Measurements from ENCODE around the gene KCP.
"Not testable (repeated sequence)": the region's sequence is repeated elsewhere in the genome, so short reads cannot be mapped to it uniquely, and the experiment has no call there.

The KCP gene

GRCh38 chr7:128910569-128910945 lies at the start of gene KCP:
TSS of gene KCP (minus strand) at chr7:128910709. CDS start at chr7:128910676, 33 bp downstream.
- peak in 1 of 2 experiments; percentile 15 for DNase-seq

DNA sequence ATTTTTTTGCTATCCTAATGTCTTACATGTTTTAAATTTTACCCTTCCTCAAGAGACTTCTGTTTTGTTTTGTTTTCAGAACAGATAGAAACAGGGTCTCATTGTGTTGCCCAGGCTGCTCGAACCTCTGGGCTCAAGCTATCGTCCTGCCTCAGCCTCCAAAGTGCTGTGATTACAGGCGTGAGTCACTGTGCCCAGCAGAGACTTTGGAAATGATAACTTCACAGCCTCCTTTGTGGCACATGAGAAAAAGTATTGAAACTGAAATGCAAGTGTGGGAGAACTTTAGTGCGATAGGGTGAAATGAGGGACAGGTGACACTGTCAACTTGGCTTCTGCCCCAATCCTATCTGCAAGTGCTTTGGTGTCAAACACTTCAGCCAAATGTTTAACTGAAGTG lies 48.8 kb upstream of the KCP start:
- DNase-seq: no peak

- DNase-seq: no peak
Observed at GRCh38 chr7:128955981-128956380, 45.5 kb upstream of the KCP start.

GRCh38 chr7:128954830-128955802 lies 44.6 kb upstream of the KCP start:
- DNase-seq: no peak

DNA sequence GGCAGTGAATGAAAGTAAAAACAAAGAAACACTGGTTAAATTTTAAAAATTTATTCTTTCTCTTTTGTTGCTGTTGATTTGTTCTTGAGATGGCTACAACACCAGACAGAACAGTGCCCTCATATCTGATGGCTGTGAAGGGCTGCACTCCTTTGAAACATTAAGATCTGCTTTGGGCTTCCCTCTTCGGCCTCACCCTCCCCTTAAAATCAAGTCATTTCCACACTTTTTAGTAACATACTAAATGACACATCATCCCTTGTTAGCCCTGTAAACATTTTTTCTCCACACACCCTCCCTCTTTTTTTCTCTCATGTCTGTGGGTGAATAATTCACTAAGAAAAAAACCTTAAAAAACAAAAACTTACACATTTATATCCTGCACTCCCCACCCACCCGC lies 43.6 kb upstream of the KCP start:
- DNase-seq: no peak

- DNase-seq: no peak
Observed at GRCh38 chr7:128951296-128951695, 40.8 kb upstream of the KCP start.

DNA sequence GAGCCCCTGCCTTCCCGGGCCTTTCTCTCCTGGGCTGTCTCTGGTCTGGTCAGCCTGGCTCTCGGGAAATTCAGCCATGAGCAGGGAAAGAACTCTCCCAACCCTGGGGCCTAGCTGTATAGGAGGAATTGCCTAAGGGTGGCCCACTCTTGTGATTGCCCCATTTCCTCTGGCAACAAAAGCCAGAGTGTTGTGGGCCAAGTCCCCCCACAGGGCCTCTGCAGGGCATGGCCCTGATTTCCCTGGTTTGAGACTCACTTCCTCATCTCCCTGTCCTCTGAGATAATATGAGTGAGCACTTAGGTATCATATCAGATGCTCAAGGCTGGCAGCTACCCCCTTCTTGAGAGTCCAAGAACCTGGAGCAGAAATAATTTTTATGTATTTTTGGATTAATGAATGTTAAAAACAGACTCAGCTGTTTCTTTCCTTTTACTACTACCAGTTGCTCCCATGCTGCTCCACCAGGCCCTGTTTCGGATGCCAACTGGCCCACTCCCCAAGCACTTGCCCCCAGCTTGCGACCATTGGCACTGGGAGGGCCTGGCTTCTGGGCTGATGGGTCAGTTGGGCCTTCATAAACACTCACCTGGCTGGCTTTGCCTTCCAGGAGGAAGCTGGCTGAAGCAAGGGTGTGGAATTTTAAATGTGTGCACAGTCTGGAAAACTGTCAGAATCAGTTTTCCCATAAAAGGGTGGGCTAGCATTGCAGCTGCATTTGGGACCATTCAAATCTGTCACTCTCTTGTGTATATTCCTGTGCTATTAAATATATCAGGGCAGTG lies 38.7 kb upstream of the KCP start:
- DNase-seq: no peak

- no peak for DNase-seq
Observed at GRCh38 chr7:128948312-128948973, 37.9 kb upstream of the KCP start.

DNA sequence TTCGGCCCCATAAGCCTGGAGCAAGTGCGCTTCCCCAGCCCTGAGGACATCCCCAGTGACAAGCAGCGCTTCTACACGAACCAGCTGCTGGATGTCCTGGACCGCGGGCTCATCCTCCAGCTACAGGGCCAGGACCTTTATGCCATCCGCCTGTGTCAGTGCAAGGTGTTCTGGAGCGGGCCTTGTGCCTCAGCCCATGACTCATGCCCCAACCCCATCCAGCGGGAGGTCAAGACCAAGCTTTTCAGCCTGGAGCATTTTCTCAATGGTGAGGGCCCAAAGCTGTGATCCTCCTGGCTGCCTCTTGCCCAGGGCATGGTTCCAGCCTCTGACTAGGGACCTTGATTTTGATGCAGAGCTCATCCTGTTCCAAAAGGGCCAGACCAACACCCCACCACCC lies 37.3 kb upstream of the KCP start:
- DNase-seq: no peak

GRCh38 chr7:128946936-128947830 lies 36.7 kb upstream of the KCP start:
- DNase-seq: no peak

- no peak for DNase-seq
Observed at GRCh38 chr7:128945668-128946366, 35.3 kb upstream of the KCP start.

DNA sequence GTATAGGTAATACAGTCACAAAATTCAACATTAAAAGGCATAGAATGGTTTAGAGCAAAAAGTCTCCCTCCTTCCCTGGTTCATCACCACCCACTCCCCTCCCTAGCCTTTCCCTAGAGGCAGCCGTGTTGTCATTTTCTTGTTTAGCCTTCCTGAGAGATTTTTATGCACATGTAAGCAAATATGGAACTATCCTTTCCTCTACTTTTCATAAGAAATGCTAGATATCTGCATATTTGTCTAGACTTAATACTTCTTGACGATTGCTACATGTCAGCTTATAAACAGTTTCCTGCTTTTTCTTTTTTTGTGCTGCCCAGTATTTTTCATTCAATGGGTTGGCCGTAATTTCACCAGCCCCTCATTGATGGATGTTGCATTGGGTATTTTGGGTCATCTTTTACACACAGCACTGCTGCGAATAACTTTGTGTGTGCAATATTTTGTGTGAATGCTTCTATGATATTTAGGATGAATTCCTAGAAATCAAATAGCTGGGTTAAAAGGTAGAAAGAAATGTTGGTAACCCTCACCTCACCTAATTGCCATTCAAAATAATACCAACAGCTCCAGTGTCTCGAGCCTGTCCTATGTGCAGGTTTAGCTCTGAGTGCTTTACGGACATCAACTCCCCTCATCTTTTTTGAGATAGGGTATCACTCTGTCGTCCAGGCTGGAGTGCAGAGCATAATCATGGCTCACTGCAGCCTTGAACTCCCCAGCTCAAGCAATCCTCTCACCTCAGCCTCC lies 34.2 kb upstream of the KCP start:
- no peak for DNase-seq

- DNase-seq: not testable (repeated sequence)
Observed at GRCh38 chr7:128943251-128943650, 32.7 kb upstream of the KCP start.

DNA sequence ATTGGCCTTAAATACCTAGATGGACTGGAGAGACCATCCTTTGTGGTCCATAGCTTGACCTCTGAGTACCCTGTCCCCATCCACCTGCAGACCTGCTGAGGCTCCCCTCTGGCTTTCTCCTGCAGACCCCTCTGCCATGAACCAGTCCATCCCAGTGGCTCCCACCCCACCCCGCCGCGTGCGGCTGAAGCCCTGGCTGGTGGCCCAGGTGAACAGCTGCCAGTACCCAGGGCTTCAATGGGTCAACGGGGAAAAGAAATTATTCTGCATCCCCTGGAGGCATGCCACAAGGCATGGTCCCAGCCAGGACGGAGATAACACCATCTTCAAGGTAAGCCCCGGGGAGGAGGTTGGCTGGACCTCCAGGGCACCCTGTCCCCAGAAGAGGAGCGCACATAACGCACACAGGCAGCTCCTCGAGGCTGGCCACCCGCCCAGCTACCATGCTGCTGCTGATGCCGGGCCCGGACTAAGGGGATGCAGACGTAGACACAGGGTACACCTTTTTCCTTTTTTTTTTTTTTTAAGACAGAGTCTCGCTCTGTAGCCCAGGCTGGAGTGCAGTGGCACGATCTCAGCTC lies 31.5 kb upstream of the KCP start:
- DNase-seq: no peak

- peak in 1 of 2 experiments; percentile 33 for DNase-seq
Observed at GRCh38 chr7:128941323-128941890, 30.9 kb upstream of the KCP start.

DNA sequence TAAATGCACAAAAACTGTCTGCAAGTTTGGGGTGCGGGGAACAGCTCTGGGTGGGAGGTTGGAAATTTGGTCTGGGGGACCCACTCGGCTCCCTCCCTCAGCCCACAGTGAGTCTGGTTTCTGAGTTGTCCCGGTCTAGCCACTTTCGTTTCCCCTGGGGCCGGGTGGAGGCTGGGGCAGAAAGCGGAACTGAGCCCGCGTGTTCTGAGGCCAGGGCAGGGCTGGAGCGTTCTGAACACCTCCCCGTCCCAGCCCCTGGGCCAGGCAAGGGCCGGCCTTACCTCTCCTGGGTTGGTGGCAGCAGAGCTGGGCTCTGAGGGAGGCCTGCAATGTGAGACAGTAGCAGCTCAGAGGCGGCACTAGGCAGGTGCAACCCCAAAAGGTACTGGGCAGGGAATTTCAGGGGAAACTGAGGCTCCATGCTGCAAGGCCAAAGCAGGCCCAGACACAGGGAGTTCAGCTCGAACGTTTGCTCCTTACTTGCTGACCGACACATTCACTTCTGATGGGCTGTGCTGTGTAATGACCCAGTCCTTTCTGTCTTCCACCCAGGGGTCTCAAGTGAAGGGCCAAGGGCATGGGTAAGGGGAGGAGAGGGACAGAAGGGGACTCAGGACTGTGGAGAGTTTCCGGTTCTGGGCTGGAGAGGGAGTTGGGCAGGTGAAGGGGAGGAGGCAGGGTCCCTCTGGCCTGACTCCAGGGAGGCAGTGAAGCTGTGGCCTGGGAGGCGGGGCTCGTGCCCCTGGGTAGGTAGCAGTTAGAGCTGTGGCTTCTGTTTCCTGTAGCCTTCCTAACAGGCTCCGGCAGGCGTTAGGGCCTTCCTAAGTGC lies 30.2 kb upstream of the KCP start:
- no peak for DNase-seq

GRCh38 chr7:128939861-128940410 lies 29.4 kb upstream of the KCP start:
- DNase-seq: no peak

DNA sequence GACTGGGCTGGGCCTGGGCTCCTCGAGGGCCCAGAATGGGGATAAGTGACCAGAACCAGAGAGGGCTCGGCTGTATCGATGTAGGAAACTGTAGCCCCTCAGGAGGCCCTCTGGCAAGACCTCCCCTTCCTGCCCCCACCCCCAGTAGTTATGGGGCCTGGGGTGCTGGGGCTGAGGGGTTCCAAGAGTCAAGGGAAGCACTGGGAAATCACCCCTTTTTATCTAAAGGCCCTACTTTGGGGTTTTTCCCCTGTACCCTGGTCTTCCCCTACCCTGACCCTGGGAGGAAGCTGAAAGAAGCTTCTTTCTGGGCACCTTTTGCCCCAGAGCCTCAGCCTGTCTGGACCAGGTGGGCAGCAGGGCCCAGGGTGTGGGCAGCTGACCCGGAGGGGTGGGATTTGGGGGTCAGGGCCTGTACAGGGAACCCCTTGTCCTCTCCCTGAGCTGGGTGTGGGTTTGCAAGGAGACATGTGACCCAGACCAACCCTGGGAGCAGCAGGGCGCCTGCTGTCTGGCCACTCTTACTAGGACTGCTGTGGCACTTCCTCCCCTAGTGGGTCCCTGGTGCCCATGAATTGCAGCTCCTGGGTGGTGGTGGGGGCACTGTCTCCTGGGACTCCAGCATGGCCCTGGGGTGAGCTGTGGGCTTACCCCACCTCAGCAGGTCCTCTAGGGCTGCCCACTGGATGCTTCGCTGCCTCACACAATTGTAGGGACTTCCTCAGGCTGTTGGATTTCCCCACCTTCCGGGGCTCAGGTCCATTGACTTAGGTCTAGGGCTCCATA lies 28.8 kb upstream of the KCP start:
- DNase-seq: no peak
